T-helper 1 cell treated with Interleukin-12 subunit alpha and Interleukin-12 subunit beta and Interleukin-4 antibody, amounts not matched to agents 30 μg/mL and 1 μg/mL, for 36 hours (primary cell): ENCODE results near the gene XK.

ENCODE experiments used
- H3K27ac Mint-ChIP-seq: one replicate; pipeline ENCODE4 v1.8.0; 2021; ENCODE audit warnings: mild to moderate bottlenecking, mixed read lengths
- H3K27me3 Mint-ChIP-seq: one replicate; pipeline ENCODE4 v1.8.0; 2021; ENCODE audit warnings: low read depth, mixed read lengths
- H3K36me3 Mint-ChIP-seq: one replicate; pipeline ENCODE4 v1.8.0; 2021; ENCODE audit warnings: low read depth, mixed read lengths
- H3K4me1 Mint-ChIP-seq: one replicate; pipeline ENCODE4 v1.8.0; 2021; ENCODE audit warnings: low read depth, mixed read lengths
- H3K4me3 Mint-ChIP-seq: one replicate; pipeline ENCODE4 v1.8.0; 2021; ENCODE audit warnings: mild to moderate bottlenecking, moderate library complexity, mixed read lengths
- H3K9me3 Mint-ChIP-seq: one replicate; pipeline ENCODE4 v1.8.0; 2021; ENCODE audit warnings: mixed read lengths

XK gene

DNA sequence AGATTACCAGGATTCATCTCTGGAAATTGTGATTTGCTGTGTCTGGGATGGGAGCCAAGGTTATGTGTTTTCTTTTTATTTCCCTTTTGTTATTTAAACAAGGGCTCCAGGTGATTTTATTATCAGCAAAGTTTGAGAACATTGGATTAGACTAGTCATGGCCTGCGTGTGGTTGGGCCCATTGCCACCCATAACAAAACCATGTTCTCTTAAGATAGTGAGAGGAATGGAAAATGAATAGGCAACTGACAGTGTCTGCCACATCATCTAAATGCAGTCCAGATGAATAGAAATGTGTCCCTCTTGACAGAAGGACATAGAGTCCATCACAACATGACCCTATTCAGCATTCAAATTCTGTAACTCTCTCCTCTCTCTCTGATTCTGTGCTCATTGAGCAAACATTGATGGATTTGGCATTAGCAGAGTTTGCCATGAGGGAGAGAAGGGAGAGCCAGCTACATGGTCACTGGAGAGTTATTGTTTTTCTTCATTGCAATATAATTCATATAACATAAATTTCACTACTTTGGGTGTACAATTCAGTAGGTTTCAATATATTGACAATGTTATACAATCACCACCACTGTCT lies 11.7 kb downstream of the XK start:
- Mint-ChIP-seq H3K36me3 (no peaks in the 10 kb centered on the region), H3K9me3 (no peaks in the 10 kb centered on the region), H3K4me3 (no peak overlapping the region), H3K27me3 (no peaks in the 10 kb centered on the region), H3K27ac (no peak overlapping the region), H3K4me1 (no peaks in the 10 kb centered on the region)

DNA sequence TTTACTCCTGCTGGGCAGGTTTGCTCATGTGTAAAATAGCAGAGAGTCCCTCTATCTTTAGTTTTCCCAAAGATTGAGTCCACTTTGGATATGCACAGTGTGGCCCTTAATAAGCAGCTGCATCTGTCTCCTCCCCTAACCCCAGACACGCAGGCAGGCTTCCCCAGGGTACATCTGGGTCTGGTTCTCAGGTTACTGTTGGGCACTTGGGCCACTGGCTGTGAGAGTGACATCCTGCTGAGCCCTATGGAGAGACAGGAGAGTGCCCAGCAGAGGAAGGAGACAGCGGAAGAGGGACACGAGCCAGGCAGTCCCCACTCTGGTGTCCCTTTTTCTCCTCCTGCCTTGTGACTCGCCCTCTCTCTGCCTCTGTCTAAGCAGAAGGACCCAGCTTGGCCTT lies 16.0 kb downstream of the XK start:
- Mint-ChIP-seq H3K27ac (no peak overlapping the region), H3K9me3 (no peaks in the 10 kb centered on the region), H3K4me1 (no peaks in the 10 kb centered on the region), H3K4me3 (no peak overlapping the region), H3K36me3 (no peaks in the 10 kb centered on the region), H3K27me3 (no peaks in the 10 kb centered on the region)

DNA sequence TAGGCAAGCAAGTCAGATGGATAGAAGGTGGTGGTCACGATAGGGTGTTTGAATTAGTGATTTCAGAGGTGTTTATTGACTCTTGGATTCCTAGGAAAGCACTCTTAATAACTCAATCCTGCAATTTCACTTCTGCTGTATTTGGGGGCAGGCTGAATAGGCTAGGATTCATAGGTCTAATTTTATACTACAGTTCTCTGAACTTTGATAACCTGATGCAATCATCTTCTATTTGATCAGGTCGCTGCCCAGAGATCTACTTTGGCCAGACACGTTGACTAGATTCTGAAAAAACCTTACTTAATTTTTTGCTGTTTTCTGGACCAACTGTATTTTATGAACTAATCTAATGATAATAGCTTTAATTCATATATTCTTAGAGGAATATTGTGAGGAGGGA lies 26.4 kb downstream of the XK start:
- H3K27ac Mint-ChIP-seq, result no peak overlapping the region
- H3K9me3 Mint-ChIP-seq, result no peaks in the 10 kb centered on the region
- H3K27me3 Mint-ChIP-seq, result no peaks in the 10 kb centered on the region
- H3K4me1 Mint-ChIP-seq, result no peaks in the 10 kb centered on the region
- H3K4me3 Mint-ChIP-seq, result no peak overlapping the region
- no peaks in the 10 kb centered on the region for H3K36me3 Mint-ChIP-seq

DNA sequence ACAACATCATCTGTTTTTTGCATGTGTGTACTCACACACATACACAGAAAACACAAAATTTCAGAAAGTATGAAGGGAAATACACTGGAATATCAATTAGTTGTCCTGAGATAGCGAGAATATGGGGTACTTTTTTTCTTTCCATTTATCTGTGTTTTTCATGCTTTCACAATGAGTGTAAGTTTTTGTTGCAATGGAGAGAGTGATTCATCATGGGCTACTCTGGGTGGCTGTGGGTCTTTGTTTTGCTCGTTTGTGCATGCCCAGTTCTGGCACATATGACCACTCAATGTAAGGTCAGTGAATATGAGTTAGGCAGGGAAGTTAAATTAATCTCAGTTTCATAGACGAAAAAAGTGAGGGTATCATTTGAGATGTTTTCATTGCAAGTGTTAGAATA lies 26.9 kb downstream of the XK start:
- Mint-ChIP-seq H3K9me3 (no peaks in the 10 kb centered on the region), H3K36me3 (no peaks in the 10 kb centered on the region), H3K4me1 (no peaks in the 10 kb centered on the region), H3K27ac (no peak overlapping the region), H3K27me3 (no peaks in the 10 kb centered on the region), H3K4me3 (no peak overlapping the region)

DNA sequence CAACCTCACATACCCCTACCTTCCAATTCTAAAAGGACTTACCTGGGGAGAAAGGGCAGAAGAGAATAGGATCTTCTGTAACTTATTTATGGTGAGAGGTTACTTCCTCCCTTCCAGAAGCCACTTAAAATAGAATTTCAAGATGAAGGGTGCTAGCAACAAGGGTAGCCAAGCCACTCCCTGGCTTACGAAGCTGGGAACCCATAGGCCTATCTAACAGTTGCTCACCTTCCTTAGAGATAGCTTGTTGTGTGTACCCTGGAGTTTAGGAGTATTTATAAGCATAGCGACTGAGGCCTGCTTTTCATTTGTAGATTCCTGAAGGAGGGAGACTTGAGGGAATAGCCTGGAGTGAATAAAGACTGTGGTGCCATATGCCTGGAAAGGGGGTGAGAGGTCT lies 28.9 kb downstream of the XK start:
- Mint-ChIP-seq H3K27ac (no peak overlapping the region), H3K36me3 (no peaks in the 10 kb centered on the region), H3K4me3 (no peak overlapping the region), H3K27me3 (no peaks in the 10 kb centered on the region), H3K9me3 (peaks cover 6% of the 10 kb centered on the region), H3K4me1 (no peaks in the 10 kb centered on the region)

DNA sequence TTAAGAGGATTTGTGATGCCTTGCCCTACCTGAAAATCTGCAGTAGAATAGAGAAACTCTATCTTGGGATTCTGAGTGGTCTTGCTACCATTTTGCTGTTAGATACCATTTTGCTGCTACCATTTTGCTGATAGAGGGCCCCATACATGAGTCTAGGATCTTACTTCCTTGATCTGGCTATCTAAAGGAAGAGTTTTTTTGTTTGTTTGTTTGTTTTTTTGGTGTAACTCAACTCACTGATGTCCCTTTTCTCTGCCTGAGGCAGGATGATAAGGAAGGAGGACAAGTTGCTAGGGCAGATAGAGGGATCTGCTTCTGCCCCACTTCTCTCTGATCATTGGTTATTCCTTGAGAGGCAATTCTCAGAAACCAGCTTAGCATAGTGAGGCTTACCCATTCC lies 31.0 kb downstream of the XK start:
- Mint-ChIP-seq H3K27me3 (no peaks in the 10 kb centered on the region), H3K9me3 (peaks cover 10% of the 10 kb centered on the region), H3K4me3 (no peak overlapping the region), H3K4me1 (no peaks in the 10 kb centered on the region), H3K27ac (no peak overlapping the region), H3K36me3 (no peaks in the 10 kb centered on the region)

DNA sequence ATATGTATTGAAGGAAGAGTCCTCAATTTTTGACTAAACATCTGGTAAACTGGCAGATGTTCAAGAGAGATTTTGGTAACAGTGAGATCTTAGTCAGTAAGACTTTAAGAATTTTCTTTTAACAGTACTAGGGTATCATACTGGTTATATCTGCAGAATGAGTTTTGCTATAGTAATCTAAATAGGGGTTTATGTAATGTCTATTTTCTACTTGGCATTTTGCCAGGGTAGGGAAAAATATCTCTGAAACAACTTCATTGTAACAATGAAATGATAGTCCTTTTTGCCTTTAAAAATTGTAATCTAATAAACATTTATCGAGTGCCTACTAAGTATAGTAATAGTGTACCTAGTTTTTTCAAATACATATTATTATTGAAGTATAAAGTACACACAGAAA lies 32.1 kb downstream of the XK start:
- H3K27ac Mint-ChIP-seq, result no peak overlapping the region
- H3K4me1 Mint-ChIP-seq, result no peaks in the 10 kb centered on the region
- H3K9me3 Mint-ChIP-seq, result peaks cover 10% of the 10 kb centered on the region
- H3K4me3 Mint-ChIP-seq, result no peak overlapping the region
- H3K27me3 Mint-ChIP-seq, result no peaks in the 10 kb centered on the region
- H3K36me3 Mint-ChIP-seq, result no peaks in the 10 kb centered on the region

DNA sequence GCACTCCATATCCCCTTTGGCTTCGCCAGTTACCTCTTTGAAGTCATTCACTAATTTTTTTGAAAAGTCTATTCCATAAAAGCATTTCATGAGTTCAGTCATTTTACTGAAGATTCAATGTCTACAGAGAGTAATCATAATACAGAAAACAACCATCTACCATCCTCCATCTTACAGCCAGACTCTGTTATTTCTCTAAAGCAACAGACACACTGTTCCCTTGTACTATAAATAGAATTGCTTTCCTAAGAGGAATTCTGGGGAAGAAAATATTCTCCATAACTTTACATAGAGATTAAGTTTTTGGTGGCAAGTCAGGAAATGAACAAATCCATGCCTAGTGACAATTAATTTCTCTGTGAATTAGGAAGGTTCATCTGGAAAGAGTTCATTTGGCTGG lies 37.0 kb downstream of the XK start:
- Mint-ChIP-seq H3K4me3 (no peak overlapping the region), H3K4me1 (no peaks in the 10 kb centered on the region), H3K9me3 (peaks cover 10% of the 10 kb centered on the region), H3K27ac (no peak overlapping the region), H3K36me3 (no peaks in the 10 kb centered on the region), H3K27me3 (no peaks in the 10 kb centered on the region)

DNA sequence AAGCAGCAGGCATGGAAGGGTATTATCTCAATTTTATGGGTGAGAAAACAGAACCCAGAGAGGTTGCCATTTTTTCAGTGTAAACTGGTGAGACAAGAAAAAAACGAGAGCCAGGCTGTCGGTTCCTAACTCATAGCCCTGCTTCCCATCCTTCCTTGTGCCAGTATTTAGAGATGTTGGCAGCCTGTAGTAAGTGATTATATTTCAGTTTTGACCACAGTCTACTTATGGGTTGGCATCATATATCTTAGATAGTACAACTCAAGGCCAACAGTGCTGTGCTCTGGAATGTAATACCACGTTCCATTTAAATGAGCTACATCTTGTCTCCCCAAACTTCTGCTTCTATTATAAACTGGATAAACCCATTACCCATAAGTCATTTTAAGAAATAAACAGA lies 40.8 kb downstream of the XK start:
- Mint-ChIP-seq H3K27ac (no peak overlapping the region), H3K36me3 (no peaks in the 10 kb centered on the region), H3K4me1 (no peaks in the 10 kb centered on the region), H3K27me3 (no peaks in the 10 kb centered on the region), H3K9me3 (no peaks in the 10 kb centered on the region), H3K4me3 (no peak overlapping the region)

DNA sequence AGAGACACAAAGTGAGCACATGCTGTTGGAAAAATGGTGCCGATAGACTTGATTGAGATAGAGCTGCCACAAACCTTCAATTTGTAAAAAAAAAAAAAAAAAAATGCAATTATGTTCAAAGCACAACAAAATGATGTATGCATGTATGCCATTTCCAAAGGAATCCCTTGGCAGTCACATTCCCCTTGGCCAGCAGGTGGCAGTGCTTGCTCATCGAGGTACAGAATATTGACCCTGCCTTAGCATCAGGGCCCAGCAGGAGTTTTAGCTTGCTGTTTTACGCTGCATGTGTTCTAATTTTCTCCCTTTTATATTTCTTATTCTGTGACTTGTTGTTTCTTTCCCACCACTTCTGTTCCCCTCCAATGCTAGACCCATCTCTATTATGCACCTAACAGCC lies 59.8 kb downstream of the XK start:
- H3K9me3 Mint-ChIP-seq, result no peaks in the 10 kb centered on the region
- H3K36me3 Mint-ChIP-seq, result no peaks in the 10 kb centered on the region
- H3K27me3 Mint-ChIP-seq, result peaks cover 14% of the 10 kb centered on the region
- no peak overlapping the region for H3K4me3 Mint-ChIP-seq
- H3K4me1 Mint-ChIP-seq, result peaks cover 14% of the 10 kb centered on the region
- H3K27ac Mint-ChIP-seq, result no peak overlapping the region

DNA sequence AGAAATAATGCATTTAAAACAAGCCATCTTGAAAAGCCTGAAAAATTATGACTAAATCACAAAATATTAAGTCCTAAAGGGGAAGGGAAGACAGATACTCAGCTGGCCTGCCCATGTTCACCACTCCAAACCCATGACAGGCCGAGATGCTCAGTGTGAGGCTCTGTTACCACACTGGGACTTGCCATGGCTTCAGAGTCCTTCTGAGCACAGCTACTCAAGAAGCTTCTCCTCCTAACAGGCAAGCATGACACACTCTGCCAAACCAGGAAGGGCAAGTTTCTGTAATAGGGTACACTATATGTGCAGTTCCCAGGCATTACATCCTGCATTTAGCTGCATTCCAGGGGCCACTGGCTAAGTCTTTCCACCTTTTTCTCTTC lies 60.2 kb downstream of the XK start:
- peaks cover 10% of the 10 kb centered on the region for H3K27me3 Mint-ChIP-seq
- H3K36me3 Mint-ChIP-seq, result no peaks in the 10 kb centered on the region
- H3K27ac Mint-ChIP-seq, result peak overlapping the region; percentile 69
- H3K9me3 Mint-ChIP-seq, result no peaks in the 10 kb centered on the region
- peaks cover 14% of the 10 kb centered on the region for H3K4me1 Mint-ChIP-seq
- H3K4me3 Mint-ChIP-seq, result no peak overlapping the region

DNA sequence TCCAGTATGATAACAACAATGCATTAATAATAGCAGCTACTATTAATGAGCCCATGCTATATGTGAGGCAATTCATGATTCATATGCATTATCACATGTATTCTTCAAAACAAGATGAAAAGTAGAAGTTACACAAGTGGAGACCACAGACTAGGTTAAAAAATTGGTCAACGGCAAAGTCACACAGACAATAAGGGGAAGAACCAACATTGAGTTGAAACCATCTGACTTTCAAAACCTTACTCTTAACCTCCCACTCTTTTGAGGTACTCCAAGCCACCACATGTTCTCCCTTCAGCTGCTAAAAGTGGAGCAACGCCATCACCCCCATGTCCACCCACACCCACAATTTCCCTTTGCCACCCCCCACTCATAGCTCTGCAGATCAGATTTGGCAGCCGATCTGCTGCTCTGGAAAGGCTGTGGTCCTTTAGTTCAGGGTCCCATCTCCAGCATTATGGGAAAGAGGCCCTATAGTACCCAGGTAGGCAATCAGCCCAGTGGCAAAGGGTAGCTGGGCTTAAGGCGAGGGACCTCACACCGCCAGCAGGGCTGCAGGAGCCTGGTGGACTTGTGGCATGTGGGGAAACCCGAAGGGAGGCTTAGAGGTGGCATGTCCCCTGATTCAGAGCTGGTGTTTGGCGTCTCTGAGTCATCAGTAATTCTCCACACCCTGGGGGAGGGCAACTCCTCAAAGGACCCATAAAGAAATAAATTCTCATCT lies 60.8 kb downstream of the XK start:
- Mint-ChIP-seq H3K27ac (peak overlapping the region; percentile 69), H3K36me3 (no peaks in the 10 kb centered on the region), H3K4me3 (no peak overlapping the region), H3K27me3 (peaks cover 9% of the 10 kb centered on the region), H3K4me1 (peaks cover 17% of the 10 kb centered on the region), H3K9me3 (peaks cover 2% of the 10 kb centered on the region)

DNA sequence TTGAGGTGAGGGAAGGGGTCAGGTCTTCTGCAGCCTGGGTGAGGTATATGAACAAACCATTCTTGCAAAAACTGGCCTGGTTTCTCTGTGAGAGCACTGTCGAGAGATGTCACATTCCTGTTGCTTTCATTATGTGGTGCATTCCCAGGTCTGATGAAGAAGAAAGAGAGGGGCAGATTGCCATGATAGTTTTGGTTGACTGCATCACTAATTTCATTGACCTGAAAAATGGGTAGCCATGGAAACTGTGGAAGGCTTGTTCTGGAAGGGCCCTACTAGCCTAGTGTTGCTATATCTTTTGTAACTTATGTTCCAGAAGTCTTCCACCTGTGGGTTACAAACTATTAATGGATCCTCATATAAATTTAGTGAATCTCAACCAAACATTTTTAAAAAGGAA lies 61.4 kb downstream of the XK start:
- H3K9me3 Mint-ChIP-seq, result peaks cover 4% of the 10 kb centered on the region
- peaks cover 8% of the 10 kb centered on the region for H3K27me3 Mint-ChIP-seq
- no peak overlapping the region for H3K4me3 Mint-ChIP-seq
- peaks cover 1% of the 10 kb centered on the region for H3K36me3 Mint-ChIP-seq
- no peak overlapping the region for H3K27ac Mint-ChIP-seq
- H3K4me1 Mint-ChIP-seq, result peaks cover 21% of the 10 kb centered on the region

DNA sequence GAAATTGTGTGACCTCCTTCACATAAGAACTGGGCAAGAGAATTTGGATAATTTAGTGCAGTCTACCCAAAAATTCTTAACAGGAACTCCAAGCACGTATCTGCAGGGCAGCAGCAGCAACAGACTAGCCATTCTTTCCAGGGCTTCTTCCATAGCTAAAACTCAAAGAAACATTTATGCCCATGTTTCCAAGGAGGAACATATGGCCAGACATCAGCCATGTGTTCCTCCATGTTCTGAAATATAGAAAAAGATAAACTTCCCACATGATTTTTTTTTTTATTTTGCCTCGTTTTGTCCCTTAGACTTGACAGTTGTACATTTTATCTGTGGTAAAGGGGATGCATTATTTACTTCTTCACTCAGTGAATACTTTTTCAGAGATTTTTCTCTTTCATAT lies 66.7 kb downstream of the XK start:
- H3K9me3 Mint-ChIP-seq, result peaks cover 4% of the 10 kb centered on the region
- H3K4me3 Mint-ChIP-seq, result no peak overlapping the region
- H3K27ac Mint-ChIP-seq, result no peak overlapping the region
- H3K4me1 Mint-ChIP-seq, result peaks cover 6% of the 10 kb centered on the region
- H3K27me3 Mint-ChIP-seq, result no peaks in the 10 kb centered on the region
- peaks cover 1% of the 10 kb centered on the region for H3K36me3 Mint-ChIP-seq

DNA sequence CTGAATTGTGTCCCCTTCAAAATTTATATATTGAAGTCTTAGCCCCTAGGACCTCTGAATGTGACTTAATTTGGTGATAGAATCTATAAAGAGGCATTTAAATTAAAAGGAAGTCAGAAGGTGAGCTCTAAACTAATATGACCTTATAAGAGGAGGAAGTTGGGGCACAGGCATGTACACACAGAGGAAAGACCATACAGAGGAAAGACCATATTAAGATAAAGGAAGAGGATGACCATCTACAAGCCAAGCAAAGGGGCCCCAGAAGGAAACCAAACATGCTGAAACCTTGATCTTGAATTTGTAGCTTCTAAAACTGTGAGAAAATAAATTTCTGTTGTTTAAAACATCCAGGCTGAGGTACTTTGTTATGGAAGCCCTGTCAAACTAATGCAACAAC lies 67.3 kb downstream of the XK start:
- Mint-ChIP-seq H3K9me3 (peaks cover 4% of the 10 kb centered on the region), H3K27me3 (no peaks in the 10 kb centered on the region), H3K4me1 (peaks cover 6% of the 10 kb centered on the region), H3K27ac (peak overlapping the region; percentile 18), H3K4me3 (no peak overlapping the region), H3K36me3 (peaks cover 2% of the 10 kb centered on the region)

DNA sequence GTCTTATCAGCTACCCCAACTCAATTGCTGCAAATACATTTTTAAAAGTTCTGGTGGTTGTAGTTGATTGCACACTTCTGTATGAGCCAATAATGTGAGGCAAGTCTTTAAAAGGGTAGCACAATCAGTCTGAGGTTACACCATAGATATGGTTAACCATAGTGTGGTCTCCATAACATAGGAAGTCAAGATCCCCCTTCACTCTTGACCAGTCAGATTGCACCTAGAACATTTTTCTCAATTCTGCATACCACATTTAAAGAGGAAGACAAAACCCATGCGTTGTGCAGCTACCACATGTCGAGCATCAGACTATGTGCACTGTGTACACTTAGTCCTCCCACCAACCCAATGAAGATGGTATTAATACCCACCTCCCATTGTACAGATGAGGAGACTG lies 67.8 kb downstream of the XK start:
- Mint-ChIP-seq H3K27ac (no peak overlapping the region), H3K4me1 (peaks cover 6% of the 10 kb centered on the region), H3K27me3 (no peaks in the 10 kb centered on the region), H3K36me3 (peaks cover 3% of the 10 kb centered on the region), H3K4me3 (no peak overlapping the region), H3K9me3 (peaks cover 4% of the 10 kb centered on the region)
